ENCODE data around the gene SLC25A13. TPM values are rescaled to one million over a fixed set of nuclear protein-coding genes. Genes with fewer than 3 reads are reported as not detected.

Gene SLC25A13
- total and polyA plus RNA-seq, 9 donors = 11.4 to 32.6 (median 23.1) TPM

DNA sequence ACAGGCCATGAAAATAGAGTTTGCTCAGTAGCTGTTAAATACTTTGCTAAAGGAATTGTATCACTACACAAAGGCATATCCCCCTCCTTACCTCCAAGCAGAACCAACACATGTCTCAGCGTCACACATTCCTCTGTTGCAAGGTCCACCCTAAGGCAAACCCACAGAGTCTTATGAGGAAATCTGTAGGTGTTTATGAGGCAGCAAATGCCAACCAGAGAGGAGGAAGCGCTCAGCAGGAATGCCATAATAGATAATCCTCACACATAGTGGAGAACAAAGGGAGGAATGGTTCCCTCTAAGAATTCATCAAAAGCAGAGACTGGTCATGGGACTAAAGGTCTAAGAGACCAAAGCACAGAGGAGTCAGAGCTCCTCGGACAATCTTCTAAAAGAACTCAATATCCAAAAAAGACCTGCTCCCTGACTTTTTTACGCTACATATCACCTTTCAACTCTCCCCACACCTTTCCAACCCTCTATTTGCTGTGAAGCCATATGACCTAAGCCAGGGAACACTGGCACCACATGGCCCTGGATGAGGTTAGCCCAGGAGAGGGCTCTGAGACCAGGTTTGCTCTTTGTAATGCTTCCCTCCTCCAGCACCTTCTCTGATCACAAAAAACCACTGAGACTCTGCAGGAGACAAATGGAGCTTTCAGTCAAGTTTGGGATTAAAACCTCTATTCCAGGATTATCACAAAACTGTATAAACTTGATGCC lies 7.3 kb downstream of the SLC25A13 start:
- WGBS, 3 donors = 96% methylated on average over 4 of the region's 4 CpGs
- Histone ChIP-seq H3K36me3 (no peaks in the 10 kb centered on the region), H3K4me3 (no peak overlapping the region), H3K27me3 (no peaks in the 10 kb centered on the region), H3K9me3 (no peaks in the 10 kb centered on the region), H3K27ac (no peak overlapping the region), H3K4me1 (ENCODE audit: insufficient read depth) (peaks cover 5% of the 10 kb centered on the region)
- intact Hi-C loops (cut with DNase I) = no loop called here
- no peak for TF ChIP-seq EP300 (IDR thresholded peaks at IDR 0.05)
- TF ChIP-seq, protein P1, sequence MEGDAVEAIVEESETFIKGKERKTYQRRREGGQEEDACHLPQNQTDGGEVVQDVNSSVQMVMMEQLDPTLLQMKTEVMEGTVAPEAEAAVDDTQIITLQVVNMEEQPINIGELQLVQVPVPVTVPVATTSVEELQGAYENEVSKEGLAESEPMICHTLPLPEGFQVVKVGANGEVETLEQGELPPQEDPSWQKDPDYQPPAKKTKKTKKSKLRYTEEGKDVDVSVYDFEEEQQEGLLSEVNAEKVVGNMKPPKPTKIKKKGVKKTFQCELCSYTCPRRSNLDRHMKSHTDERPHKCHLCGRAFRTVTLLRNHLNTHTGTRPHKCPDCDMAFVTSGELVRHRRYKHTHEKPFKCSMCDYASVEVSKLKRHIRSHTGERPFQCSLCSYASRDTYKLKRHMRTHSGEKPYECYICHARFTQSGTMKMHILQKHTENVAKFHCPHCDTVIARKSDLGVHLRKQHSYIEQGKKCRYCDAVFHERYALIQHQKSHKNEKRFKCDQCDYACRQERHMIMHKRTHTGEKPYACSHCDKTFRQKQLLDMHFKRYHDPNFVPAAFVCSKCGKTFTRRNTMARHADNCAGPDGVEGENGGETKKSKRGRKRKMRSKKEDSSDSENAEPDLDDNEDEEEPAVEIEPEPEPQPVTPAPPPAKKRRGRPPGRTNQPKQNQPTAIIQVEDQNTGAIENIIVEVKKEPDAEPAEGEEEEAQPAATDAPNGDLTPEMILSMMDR (IDR thresholded peaks at IDR 0.05) = no peak
- TF ChIP-seq POLR2A (IDR thresholded peaks at IDR 0.05) = no peak
- no peak for DNase-seq

DNA sequence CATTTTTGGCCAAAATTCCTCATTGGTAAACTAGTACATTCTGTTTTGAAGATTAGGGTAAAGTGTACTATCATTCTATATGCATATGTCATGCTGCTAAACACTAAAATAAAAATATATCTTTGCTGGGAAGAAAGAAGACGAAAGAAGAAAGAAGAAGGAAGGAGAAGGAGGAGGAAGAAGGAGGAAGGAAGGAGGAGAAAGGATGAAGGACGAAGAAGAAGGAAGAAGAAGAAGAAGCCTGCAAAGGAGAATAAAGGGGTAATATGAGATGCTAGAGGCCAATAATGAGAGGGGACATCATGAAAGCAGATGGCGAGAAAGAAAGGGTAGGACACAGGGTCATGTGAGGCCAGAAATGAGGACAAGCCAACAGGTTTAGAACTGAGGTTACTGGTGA lies 8.0 kb downstream of the SLC25A13 start:
- no peak for TF ChIP-seq POLR2A (IDR thresholded peaks at IDR 0.05)
- TF ChIP-seq EP300 (IDR thresholded peaks at IDR 0.05) = no peak
- 90 to 93% (median 91%) methylated on average over 3 of the region's 3 CpGs for WGBS, 3 donors
- H3K9me3 ChIP-seq = no peaks in the 10 kb centered on the region
- H3K4me3 ChIP-seq = no peak overlapping the region
- H3K27me3 ChIP-seq = no peaks in the 10 kb centered on the region
- H3K36me3 ChIP-seq = no peaks in the 10 kb centered on the region
- peaks cover 5% of the 10 kb centered on the region for H3K4me1 ChIP-seq (ENCODE audit: insufficient read depth)
- no peak for DNase-seq
- no peak overlapping the region for H3K27ac ChIP-seq
- intact Hi-C loops (cut with DNase I) = no loop called here

DNA sequence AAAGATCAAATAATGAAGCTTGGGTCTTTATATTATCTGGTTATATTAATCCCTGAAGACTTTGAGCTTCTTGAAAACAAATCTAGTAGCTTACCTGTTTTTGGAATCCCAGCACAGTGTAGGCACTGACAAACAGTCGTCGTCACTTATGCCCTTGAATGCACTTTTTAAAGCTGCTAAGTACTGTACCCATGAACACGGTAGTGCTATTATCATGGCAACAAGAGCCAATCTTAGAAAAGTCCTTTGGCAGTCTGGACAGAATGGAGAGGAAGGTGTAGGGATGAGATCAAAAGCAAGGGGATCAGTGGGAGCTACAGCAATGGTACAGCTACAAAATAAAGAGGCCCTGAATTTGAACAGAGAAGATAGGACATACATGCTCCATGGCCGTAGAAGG lies 9.4 kb downstream of the SLC25A13 start:
- H3K9me3 ChIP-seq = no peaks in the 10 kb centered on the region
- no peaks in the 10 kb centered on the region for H3K36me3 ChIP-seq
- no peak overlapping the region for H3K4me3 ChIP-seq
- WGBS, 3 donors = 91 to 93% (median 91%) methylated on average over 4 of the region's 4 CpGs
- TF ChIP-seq, protein P1 (IDR thresholded peaks at IDR 0.05) = no peak
- TF ChIP-seq POLR2A (IDR thresholded peaks at IDR 0.05) (no peak), EP300 (IDR thresholded peaks at IDR 0.05) (no peak)
- intact Hi-C loops (cut with DNase I) = no loop called here
- no peak overlapping the region for H3K27ac ChIP-seq
- peaks cover 3% of the 10 kb centered on the region for H3K4me1 ChIP-seq (ENCODE audit: insufficient read depth)
- H3K27me3 ChIP-seq = no peaks in the 10 kb centered on the region
- no peak for DNase-seq

DNA sequence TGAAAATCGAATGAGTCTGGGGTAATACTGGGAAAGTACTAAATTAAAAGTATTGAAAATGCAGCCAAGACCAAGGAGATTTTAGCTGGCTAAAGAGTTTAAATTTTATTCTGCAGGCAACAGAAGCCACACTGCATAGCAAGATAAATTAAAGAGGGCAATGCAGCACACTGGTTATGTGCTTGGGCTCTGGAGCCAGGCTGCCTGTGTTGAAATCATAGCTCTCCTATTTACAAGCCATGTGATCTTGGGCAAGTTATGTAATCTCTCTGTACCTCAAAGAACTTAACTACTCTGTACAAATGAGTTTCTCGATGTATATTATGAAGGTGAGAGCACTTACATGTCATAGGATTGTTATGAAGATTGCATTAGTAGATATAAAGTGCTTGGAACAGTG lies 9.9 kb downstream of the SLC25A13 start:
- 53 to 69% (median 63%) methylated on average over 2 of the region's 2 CpGs for WGBS, 3 donors
- no peak overlapping the region for H3K27ac ChIP-seq

DNA sequence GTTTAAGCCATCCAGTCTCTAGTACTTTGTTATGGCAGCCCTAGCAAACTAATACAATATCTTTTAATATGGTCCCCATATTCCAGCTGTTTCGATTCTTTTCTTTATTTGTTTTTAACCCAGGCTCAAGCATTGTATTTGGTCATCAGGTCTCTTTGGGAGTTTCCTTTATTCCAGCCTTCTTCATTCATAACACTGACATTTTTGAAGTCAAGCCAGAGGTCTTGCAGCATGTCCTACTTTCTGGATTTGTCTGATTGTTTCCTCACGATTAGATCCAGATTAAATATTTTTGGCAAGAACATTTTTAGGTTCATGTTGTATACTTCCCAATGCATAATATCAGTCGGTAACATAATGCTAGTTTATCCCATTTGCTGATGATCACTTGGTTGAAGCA lies 11.8 kb downstream of the SLC25A13 start:
- TF ChIP-seq POLR2A (IDR thresholded peaks at IDR 0.05) (no peak), EP300 (IDR thresholded peaks at IDR 0.05) (no peak)
- TF ChIP-seq, protein P1 (IDR thresholded peaks at IDR 0.05) = no peak
- H3K9me3 ChIP-seq = no peaks in the 10 kb centered on the region
- peaks cover 3% of the 10 kb centered on the region for H3K4me1 ChIP-seq (ENCODE audit: insufficient read depth)
- H3K4me3 ChIP-seq = no peak overlapping the region
- no peak for DNase-seq
- no peaks in the 10 kb centered on the region for H3K36me3 ChIP-seq
- intact Hi-C loops (cut with DNase I) = no loop called here
- WGBS, 3 donors = 35 to 57% (median 46%) methylated on average over 3 of the region's 3 CpGs
- H3K27me3 ChIP-seq = no peaks in the 10 kb centered on the region
- H3K27ac ChIP-seq = no peak overlapping the region

More for the DNA sequence above, 9.9 kb downstream of the SLC25A13 start:
- TF ChIP-seq, protein P1 (IDR thresholded peaks at IDR 0.05) = no peak
- no peak for TF ChIP-seq POLR2A (IDR thresholded peaks at IDR 0.05)
- no peak for TF ChIP-seq EP300 (IDR thresholded peaks at IDR 0.05)
- no peaks in the 10 kb centered on the region for H3K27me3 ChIP-seq
- peak in 1 of 5 donors; percentile 38 for DNase-seq
- intact Hi-C loops (cut with DNase I) = no loop called here
- peaks cover 5% of the 10 kb centered on the region for H3K4me1 ChIP-seq (ENCODE audit: insufficient read depth)
- no peaks in the 10 kb centered on the region for H3K9me3 ChIP-seq
- H3K36me3 ChIP-seq = no peaks in the 10 kb centered on the region
- H3K4me3 ChIP-seq = no peak overlapping the region
